SK-MEL-5 (cell line): ENCODE measurements around the gene NEUROG1. TPM values are rescaled to one million over a fixed set of nuclear protein-coding genes. Genes with fewer than 3 reads are reported as not detected.

Source experiments
- DNase-seq: peaks from one replicate; pipeline ENCODE4 v3.0.0-alpha.2; 2016; ENCODE audit warnings: low read depth, low spot score
- in situ Hi-C: cut with HindIII; loops from 2 replicates; pipeline ENCODE4 v1.10.0; 2016; ENCODE audit warnings: low sequenced_read_pairs, high pct_unique_total_duplicates, low pct_unique_long_range_greater_than_20kb
- total RNA-seq: library from RNA; depleted of rRNA; stranded (reverse); fragments of >200 nt; shearing (Covaris generic); gene quantifications from 2 replicates; pipeline ENCODE4 v1.2.3, GENCODE V29; 2014

Gene NEUROG1
- total RNA-seq, 1 experiment from 2014 or later, result not detected

- in situ Hi-C loops, result loop anchor here (25.0 kb wide), 1 partner anchor 271 kb away; the partner anchor contains the start of gene SLC25A48
- no peak for DNase-seq
Observed at GRCh38 chr5:135566422-135567400, 30.9 kb upstream of the NEUROG1 start.

DNA sequence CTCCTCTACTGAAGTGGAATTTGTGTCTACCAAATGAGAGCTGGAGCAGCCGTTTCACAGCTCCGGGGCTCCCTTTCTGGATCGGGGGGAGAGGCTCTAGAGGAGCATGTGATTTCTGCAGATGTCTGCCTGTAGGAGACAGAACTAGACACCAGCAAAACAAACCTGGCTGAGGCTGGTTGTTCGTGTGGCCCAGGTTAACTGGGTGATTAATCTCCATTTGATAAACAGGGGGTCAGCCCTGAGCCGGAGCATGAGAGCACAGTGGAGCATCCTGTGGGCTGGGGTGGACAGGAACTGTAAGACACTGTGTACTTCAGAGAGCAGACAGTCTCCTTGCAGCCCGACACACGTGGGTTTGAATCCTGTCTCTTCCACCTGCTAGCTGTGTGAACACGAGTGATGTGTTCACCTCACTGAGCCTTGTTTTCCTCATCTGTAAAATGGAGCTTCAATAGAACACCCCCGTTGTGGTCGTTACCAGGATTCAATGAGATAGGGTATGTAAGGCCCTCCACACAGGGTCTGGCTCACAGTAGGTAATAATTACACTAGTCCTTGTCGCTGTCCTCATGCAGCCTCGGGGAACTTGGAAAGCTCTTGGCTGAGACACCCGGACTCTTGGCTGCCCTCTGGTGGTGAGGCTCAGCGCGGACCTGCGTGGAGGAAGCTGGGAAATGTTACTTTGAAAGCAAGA lies 30.1 kb upstream of the NEUROG1 start:
- DNase-seq, result peak; percentile 65
- in situ Hi-C loops, result loop anchor here (25.0 kb wide), 1 partner anchor 271 kb away; the partner anchor contains the start of gene SLC25A48

- no peak for DNase-seq
- in situ Hi-C loops, result loop anchor here (25.0 kb wide), 1 partner anchor 272 kb away; the partner anchor contains the start of gene SLC25A48
Observed at GRCh38 chr5:135565266-135565665, 29.5 kb upstream of the NEUROG1 start.

GRCh38 chr5:135564331-135564730 lies 28.6 kb upstream of the NEUROG1 start:
- DNase-seq, result no peak
- in situ Hi-C loops, result loop anchor here (25.0 kb wide), 1 partner anchor 273 kb away; the partner anchor contains the start of gene SLC25A48

DNA sequence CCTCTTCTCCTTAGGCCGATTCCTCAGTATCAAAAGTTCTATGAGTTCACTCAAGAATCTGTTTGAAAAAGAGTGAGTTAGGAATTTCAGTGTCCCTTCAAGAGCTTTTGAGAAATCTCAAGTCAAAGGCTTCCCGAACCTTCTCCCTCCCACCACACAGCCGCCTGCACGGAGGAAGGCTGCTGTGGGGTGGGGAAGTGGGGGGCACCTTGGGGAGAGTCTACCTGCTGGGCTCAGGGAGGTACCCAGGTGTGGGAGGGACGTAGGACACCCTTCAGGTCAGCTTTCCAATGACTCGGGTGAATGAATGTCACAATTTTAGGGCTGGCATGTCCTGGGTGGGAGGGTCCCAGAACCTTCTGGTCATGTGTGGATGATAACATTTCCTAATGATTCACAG lies 25.5 kb upstream of the NEUROG1 start:
- in situ Hi-C loops, result loop anchor here (25.0 kb wide), 1 partner anchor 276 kb away; the partner anchor contains the start of gene SLC25A48

GRCh38 chr5:135560858-135561257 lies 25.1 kb upstream of the NEUROG1 start:
- peak; percentile 82 for DNase-seq
- in situ Hi-C loops, result loop anchor here (25.0 kb wide), 1 partner anchor 276 kb away; the partner anchor contains the start of gene SLC25A48

More for the DNA sequence above, 25.5 kb upstream of the NEUROG1 start:
- DNase-seq, result no peak

GRCh38 chr5:135559354-135559753 lies 23.6 kb upstream of the NEUROG1 start:
- peak; percentile 46 for DNase-seq
- in situ Hi-C loops, result loop anchor here (25.0 kb wide), 1 partner anchor 278 kb away; the partner anchor contains the start of gene SLC25A48

GRCh38 chr5:135557076-135557838 lies 21.5 kb upstream of the NEUROG1 start:
- DNase-seq, result no peak
- in situ Hi-C loops, result loop anchor here (25.0 kb wide), 1 partner anchor 280 kb away; the partner anchor contains the start of gene SLC25A48

GRCh38 chr5:135556620-135557019 lies 20.9 kb upstream of the NEUROG1 start:
- DNase-seq, result no peak
- in situ Hi-C loops, result loop anchor here (25.0 kb wide), 1 partner anchor 281 kb away; the partner anchor contains the start of gene SLC25A48

GRCh38 chr5:135555530-135555929 lies 19.8 kb upstream of the NEUROG1 start:
- in situ Hi-C loops, result loop anchor here (25.0 kb wide), 1 partner anchor 282 kb away; the partner anchor contains the start of gene SLC25A48
- no peak for DNase-seq

DNA sequence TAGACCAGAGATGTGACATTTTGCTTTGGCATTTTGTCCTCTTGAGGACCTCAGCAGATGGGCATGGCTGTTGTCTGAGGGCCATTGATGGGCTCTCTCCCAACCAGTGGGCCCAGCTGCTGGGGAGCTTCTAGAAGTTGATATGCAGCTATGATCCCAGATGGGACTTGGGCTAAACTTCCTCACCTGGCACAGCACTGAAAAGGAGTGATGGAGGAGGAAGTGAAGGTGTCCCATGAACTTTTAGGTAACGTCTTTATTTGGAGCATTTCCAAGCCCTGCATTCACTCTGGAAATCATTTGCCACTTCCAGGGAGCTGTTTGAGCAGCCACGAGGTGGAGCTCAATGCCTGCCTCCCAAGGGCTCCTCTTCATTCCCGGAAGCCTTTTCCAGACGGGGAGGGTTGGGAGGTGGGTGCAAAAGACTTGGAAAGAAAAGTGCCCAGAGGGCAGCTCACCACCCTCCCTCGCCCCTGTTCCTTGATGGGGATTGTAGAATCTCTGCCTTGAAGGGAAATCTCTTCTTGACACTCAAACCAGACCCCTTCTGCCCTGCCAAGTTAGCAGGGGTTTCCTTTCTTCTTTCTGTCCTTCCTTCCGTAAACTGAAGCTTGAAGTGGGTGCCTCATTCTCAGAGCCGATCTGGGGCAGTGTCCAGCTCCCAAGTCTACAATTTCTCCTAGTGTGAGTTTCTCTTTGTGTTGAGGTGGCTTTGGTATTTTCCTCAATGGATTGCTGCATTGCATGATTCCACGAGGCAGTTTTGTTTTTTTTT lies 18.1 kb upstream of the NEUROG1 start:
- in situ Hi-C loops, result loop anchor here (5.0 to 25.0 kb wide), 2 partner anchors 92 to 283 kb away; partner anchors contain the start of gene SLC25A48
- peak; percentile 80 for DNase-seq

GRCh38 chr5:135551593-135552447 lies 16.1 kb upstream of the NEUROG1 start:
- in situ Hi-C loops, result loop anchor here (5.0 to 25.0 kb wide), 2 partner anchors 90 to 285 kb away; partner anchors contain the start of gene SLC25A48
- DNase-seq, result peak; percentile 79

- in situ Hi-C loops, result no loop called here
- DNase-seq, result no peak
Observed at GRCh38 chr5:135549413-135549812, 13.6 kb upstream of the NEUROG1 start.

GRCh38 chr5:135547590-135548254 lies 12.0 kb upstream of the NEUROG1 start:
- in situ Hi-C loops, result no loop called here
- no peak for DNase-seq

GRCh38 chr5:135546912-135547311 lies 11.1 kb upstream of the NEUROG1 start:
- no peak for DNase-seq
- in situ Hi-C loops, result no loop called here
